Activated T-helper 17 cell treated with anti-CD3 and anti-CD28 coated beads, Interleukin-2, amount 50 U/mL, for 72 hours (primary cell): ENCODE results near the gene ZNF652. TPM values are rescaled to one million over a fixed set of nuclear protein-coding genes. Genes with fewer than 3 reads are reported as not detected.
"Not testable (repeated sequence)": the region's sequence is repeated elsewhere in the genome, so short reads cannot be mapped to it uniquely, and the experiment has no call there.

Source experiments
- ATAC-seq: fragments of 150-1000 bp; cut with Tn5 transposase; replicated peaks from 2 replicates; pipeline ENCODE4 v1.10.0; 2021; ENCODE audit warnings: mild to moderate bottlenecking, moderate library complexity
- H3K27ac Mint-ChIP-seq: one replicate; pipeline ENCODE4 v1.8.0; 2022; ENCODE audit warnings: mixed read lengths
- H3K27me3 Mint-ChIP-seq: one replicate; pipeline ENCODE4 v1.8.0; 2022; ENCODE audit warnings: mixed read lengths
- H3K36me3 Mint-ChIP-seq: one replicate; pipeline ENCODE4 v1.8.0; 2022; ENCODE audit warnings: low read depth, mild to moderate bottlenecking, mixed read lengths
- H3K4me1 Mint-ChIP-seq: one replicate; pipeline ENCODE4 v1.8.0; 2022; ENCODE audit warnings: mixed read lengths
- H3K4me3 Mint-ChIP-seq: one replicate; pipeline ENCODE4 v1.8.0; 2022; ENCODE audit warnings: mild to moderate bottlenecking, mixed read lengths
- H3K9me3 Mint-ChIP-seq: one replicate; pipeline ENCODE4 v1.8.0; 2022; ENCODE audit warnings: mixed read lengths
- total RNA-seq, 2 donors: library from RNA; stranded (reverse); gene quantifications; one replicate each; pipeline ENCODE4 v1.2.3, GENCODE V29; 2022

Gene ZNF652
- total RNA-seq, 2 donors from 2014 or later, result 10.7 to 13.1 TPM

DNA sequence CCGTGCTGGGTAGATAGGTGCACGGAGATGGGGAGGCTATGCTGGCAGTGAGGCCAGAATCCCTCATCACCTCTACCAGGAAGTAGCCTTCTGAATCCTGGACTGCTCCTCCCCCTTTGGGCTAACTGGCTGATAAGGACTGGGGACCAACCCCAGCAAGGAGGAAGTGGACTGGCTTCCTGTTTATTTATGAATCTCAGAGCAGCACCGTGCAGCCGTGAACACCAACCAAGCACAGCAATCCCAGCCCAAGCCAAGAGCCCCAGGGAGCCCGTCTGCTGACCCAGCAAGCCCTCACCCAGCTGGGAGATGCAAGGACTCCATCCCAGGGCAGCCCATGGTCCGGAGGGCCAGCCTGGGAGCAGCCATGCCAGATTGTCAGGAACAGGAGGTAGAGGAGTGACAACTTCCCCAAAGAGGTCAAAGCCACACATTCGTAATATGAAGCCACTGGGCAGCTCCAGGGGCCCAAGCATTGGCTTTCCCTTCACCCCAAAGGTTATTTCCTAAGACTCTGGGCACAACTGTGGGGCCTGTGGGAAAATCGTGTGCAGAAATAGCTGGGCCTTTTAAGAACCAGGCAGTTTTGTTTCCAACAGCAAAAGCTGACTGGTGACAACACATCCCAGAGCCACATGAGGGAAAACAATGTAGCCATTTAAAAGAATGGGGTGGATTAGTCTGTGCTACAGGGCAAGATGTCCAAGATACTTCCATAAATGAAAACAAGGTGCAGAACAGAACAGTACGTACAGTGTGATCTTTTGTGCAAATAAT, 28.7 kb upstream of the ZNF652 start:
- Mint-ChIP-seq H3K36me3 (no peaks in the 10 kb centered on the region), H3K4me1 (peaks cover 45% of the 10 kb centered on the region), H3K9me3 (no peaks in the 10 kb centered on the region), H3K27ac (peak overlapping the region; percentile 93), H3K4me3 (peak overlapping the region; percentile 81), H3K27me3 (no peaks in the 10 kb centered on the region)
- peak; percentile 25 for ATAC-seq

DNA sequence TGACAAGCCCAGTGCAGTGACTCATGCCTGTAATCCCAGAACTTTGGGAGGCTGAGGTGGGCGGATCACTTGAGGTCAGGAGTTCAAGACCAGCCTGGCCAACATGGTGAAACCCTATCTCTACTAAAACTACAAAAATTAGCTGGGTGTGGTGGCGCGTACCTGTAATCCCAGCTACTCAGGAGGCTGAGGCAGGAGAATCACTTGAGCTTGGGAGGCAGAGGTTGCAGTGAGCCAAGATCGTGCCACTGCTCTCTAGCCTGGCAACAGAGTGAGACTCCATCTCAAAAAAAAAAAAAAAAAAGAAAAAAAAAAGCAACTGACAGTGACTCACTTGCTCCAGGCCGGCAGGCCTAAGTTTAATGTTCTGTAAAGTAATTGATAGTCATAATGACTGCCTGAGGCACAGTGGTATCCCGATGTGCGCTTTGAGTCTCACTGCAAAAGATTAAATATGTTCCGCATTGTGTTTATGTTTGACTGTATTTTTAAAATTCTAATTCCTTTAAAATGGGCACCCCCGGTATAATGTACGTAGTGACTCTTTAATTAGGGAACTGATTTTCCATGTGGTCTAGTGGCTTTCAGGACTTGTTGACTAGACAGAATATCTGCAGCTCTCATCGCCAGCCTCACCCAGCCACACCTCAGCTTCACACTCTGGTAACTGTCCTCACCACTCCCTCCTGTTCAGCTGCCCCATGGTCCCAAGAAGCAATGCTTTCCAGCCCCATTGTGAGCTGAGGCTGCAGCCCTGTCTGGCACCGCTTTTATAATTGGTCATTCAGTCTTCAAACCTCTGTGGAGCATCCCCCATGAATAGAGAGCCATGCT, 27.7 kb upstream of the ZNF652 start:
- Mint-ChIP-seq H3K4me3 (peak overlapping the region; percentile 81), H3K27ac (peak overlapping the region; percentile 93), H3K4me1 (peaks cover 40% of the 10 kb centered on the region)
- not testable (repeated sequence) for H3K36me3 Mint-ChIP-seq, H3K9me3 Mint-ChIP-seq, H3K27me3 Mint-ChIP-seq
- peak; percentile 51 for ATAC-seq

DNA sequence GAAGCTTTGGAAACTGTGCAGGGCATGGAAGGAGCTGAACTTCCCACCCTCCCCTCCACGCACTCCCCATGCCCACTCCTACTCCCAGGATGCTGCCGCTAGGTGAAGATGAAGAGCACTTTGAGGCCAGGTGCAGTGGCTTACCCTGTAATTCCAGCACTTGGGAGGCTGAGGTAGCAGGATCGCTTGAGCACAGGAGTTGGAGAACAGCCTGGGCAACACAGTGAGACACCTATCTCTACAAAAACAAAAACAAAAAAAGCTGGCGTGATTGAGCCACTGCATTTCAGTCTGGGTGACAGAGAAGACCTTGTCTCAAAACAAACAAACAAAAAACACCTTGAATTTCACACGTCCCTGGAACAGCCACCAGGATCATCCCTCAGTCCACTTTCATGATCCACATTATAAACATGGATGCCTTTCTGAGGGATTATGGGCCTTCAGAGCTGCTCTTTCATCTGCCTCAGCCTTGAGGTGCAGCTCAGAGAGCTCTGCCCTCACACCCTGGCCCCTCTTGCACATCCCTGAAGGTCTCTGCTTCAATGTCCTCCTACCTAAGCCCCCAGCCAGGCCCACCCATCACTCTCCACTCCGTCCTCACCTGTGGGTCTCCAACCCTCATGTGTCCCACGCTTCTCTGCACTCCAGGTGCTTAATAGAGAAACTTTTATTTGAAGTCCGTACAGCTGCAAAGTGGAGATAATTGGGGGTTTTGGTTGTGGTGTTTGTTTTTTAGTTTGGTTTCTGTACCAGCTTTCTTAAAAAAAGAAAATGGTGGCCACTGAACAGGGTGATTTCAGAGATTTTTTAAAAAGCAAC, 26.9 kb upstream of the ZNF652 start:
- Mint-ChIP-seq H3K36me3 (no peaks in the 10 kb centered on the region), H3K27ac (peak overlapping the region; percentile 92), H3K27me3 (no peaks in the 10 kb centered on the region), H3K4me3 (peak overlapping the region; percentile 81), H3K9me3 (no peaks in the 10 kb centered on the region), H3K4me1 (peaks cover 41% of the 10 kb centered on the region)
- ATAC-seq, result no peak

DNA sequence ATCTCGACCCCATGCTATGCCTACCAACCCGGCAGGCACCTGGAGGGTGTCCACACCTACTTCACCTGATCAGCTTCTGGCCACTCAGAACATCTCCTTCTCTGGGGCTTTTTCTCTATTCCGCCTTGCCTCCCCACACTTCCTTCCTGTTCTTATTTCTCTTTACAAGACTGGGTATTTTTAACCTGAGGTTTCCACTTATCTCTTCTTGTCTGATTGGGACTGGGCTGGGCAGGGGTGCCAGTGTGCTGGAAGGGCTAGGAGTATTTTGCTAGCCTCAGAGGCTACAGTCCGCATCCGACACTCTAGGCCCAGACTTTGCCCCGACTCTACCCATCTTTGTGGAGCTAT, 26.2 kb upstream of the ZNF652 start:
- ATAC-seq, result peak; percentile 57
- Mint-ChIP-seq H3K27me3 (no peaks in the 10 kb centered on the region), H3K4me3 (peak overlapping the region; percentile 81), H3K27ac (peak overlapping the region; percentile 92), H3K4me1 (peaks cover 40% of the 10 kb centered on the region), H3K9me3 (no peaks in the 10 kb centered on the region), H3K36me3 (no peaks in the 10 kb centered on the region)

DNA sequence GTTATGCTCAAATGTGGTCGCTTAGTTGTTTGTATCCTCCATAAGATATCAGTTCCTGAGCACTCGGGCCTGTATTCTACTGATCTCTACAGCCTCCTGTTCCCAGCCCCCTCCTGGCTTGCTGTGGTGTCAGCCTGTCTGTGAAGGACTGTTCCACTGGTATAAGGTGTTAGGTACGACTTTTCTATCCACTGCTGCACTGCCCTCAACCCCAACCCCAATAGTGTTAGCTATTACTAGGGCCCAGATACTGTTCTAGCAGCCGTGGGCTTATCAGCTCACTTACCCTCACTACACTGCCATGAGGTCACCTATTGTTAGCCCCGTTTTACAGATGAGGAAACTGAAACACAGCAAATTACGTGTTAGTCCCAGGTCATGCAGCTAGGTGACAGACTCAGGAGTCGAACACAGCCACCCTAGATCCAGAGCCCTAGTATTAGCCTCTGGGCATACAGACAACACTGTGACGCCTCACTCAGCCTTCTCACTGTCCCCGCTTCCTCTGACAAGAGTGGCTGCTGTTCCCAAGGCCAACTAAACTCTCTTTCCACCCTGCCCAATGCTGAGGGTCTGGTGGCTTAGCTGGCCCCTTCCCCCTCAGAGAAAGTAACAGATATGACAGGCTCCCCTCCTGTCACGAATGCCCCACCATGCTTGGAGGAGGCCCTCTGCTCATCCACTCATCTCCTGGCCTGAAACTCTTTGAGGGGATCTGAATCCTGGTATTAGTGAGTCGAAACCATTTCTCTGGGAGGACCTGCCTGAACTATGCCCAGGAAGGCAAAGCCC, 25.6 kb upstream of the ZNF652 start:
- Mint-ChIP-seq H3K36me3 (no peaks in the 10 kb centered on the region), H3K27ac (peak overlapping the region; percentile 92), H3K4me1 (peaks cover 40% of the 10 kb centered on the region), H3K9me3 (no peaks in the 10 kb centered on the region), H3K27me3 (no peaks in the 10 kb centered on the region), H3K4me3 (peak overlapping the region; percentile 81)
- peak; percentile 53 for ATAC-seq

DNA sequence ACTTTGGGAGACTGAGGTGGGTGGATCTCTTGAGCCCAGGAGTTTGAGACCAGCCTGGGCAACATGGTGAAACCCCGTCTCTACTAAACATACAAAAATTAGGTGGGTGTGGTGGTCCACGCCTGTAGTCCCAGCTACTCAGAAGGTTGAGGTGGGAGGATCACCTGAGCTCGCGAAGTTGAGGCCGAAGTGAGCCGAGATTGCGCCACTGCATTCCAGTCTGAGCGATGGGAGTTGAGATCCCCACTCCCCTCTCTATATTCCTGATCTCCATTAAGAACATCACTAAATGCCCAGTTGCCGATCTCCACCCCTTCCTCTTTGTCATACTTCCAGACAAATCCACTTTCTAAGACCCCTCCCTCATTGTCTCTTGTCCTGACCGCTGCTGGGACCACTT, 24.3 kb upstream of the ZNF652 start:
- no peak overlapping the region for H3K27ac Mint-ChIP-seq
- no peaks in the 10 kb centered on the region for H3K36me3 Mint-ChIP-seq
- H3K9me3 Mint-ChIP-seq, result no peaks in the 10 kb centered on the region
- H3K27me3 Mint-ChIP-seq, result no peaks in the 10 kb centered on the region
- no peak overlapping the region for H3K4me3 Mint-ChIP-seq
- no peak for ATAC-seq
- peaks cover 46% of the 10 kb centered on the region for H3K4me1 Mint-ChIP-seq

DNA sequence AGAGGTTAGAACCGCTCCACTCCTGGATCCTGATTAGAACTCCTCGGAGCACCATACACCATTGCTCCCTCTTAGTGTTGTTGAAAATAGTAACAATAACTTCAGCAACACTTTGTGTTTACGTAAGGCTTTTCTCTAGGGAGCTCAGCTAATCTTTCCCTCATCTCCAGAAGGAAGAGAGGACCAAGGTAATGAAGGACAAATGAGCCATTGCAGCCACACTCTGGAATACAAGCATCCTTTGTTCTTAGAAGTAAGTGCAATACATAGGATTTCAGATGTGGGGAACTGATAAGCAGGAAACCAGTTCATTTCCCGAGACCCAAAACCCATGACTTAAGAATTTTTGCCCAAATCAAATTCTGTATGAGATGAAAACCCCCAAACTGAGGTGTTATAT, 22.9 kb upstream of the ZNF652 start:
- no peak overlapping the region for H3K27ac Mint-ChIP-seq
- H3K9me3 Mint-ChIP-seq, result no peaks in the 10 kb centered on the region
- no peak overlapping the region for H3K4me3 Mint-ChIP-seq
- no peak for ATAC-seq
- H3K36me3 Mint-ChIP-seq, result no peaks in the 10 kb centered on the region
- H3K27me3 Mint-ChIP-seq, result no peaks in the 10 kb centered on the region
- peaks cover 34% of the 10 kb centered on the region for H3K4me1 Mint-ChIP-seq

DNA sequence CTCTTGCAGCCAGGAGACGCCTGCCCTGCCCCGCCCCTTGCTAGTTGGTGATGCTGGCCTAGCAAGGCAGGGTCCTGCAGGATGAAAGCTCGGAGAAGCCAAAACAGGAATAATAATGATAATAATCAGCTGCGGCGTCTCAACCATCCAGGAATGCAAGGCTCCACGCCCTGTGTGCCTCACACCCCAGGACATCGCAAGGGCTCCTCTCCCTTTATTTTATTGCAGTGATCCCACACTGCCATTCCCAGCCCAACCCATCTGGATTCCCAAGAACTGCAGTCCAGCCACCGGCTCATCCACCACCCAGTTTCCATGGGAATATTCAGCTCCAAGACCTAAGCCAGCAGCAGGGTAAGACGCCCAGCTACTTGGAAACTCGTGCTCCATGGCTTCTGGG, 21.0 kb upstream of the ZNF652 start:
- Mint-ChIP-seq H3K4me3 (no peak overlapping the region), H3K36me3 (no peaks in the 10 kb centered on the region), H3K9me3 (peaks cover 4% of the 10 kb centered on the region), H3K27ac (no peak overlapping the region), H3K4me1 (peaks cover 21% of the 10 kb centered on the region), H3K27me3 (no peaks in the 10 kb centered on the region)
- ATAC-seq, result no peak

DNA sequence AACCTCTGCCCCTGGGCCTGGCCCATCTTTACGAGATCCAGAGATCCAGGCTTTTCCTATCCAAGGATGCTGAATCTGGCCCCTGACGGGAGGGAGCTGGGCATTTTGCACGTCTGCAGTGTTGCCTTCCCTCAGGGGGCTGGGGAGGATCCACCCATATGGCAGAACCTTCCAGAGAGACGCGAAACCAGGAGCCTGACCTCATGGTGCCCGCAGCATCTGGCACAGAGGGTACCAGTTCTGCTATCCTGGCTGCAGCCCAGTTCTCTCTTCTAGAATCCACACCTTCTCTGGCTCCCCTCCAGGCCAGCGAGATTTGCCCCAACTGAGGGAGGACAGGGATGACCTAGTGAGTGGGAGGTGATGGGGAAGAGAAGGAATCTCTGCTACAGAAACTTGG, 20.5 kb upstream of the ZNF652 start:
- Mint-ChIP-seq H3K4me1 (peaks cover 16% of the 10 kb centered on the region), H3K36me3 (no peaks in the 10 kb centered on the region), H3K27ac (peak overlapping the region; percentile 68), H3K27me3 (no peaks in the 10 kb centered on the region), H3K9me3 (peaks cover 4% of the 10 kb centered on the region), H3K4me3 (no peak overlapping the region)
- ATAC-seq, result no peak

DNA sequence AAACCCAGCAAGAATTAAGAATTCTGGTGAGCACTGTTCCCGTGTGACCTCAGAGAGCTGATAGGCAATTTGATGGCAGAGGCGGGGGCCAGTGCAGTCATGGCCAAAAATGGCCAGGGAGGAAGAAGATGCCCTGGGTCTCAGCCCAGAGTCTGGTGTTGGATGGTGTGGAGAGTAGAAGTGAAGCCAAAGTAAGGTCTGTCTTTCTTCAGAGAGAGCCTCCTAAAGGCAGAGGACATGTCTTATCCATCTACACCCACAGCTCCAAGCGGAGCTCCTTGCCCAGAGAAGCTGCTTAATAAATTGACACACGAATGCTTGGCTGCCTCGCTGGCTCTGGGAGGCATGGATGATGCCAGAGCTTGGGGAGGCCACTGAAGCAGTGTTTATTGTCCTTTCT, 19.7 kb upstream of the ZNF652 start:
- ATAC-seq, result no peak
- H3K27ac Mint-ChIP-seq, result no peak overlapping the region

DNA sequence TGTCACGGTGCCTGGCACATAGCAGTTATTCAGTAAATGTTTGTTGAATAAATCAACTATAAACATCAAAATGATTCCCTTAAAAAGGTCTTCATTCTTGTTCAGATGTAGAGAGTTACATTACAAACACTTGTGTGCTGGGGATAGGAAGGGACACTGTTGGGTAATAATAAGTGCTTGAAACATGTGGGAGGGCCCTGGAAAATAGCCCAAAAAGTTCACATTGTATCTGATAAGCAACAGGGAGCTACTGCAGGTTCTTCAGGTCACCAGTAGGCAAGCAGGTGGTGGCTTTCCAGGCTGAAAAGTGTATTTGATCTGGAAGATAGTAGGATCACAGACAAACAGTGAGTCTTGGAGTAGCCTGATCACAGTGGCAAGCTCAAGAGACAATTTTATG, 19.0 kb upstream of the ZNF652 start:
- peaks cover 4% of the 10 kb centered on the region for H3K9me3 Mint-ChIP-seq
- H3K4me1 Mint-ChIP-seq, result peaks cover 12% of the 10 kb centered on the region
- H3K36me3 Mint-ChIP-seq, result no peaks in the 10 kb centered on the region
- H3K27ac Mint-ChIP-seq, result no peak overlapping the region
- no peak for ATAC-seq
- no peaks in the 10 kb centered on the region for H3K27me3 Mint-ChIP-seq
- H3K4me3 Mint-ChIP-seq, result no peak overlapping the region

More for the DNA sequence above, 19.7 kb upstream of the ZNF652 start:
- peaks cover 4% of the 10 kb centered on the region for H3K9me3 Mint-ChIP-seq
- H3K36me3 Mint-ChIP-seq, result no peaks in the 10 kb centered on the region
- H3K4me3 Mint-ChIP-seq, result no peak overlapping the region
- H3K4me1 Mint-ChIP-seq, result peaks cover 12% of the 10 kb centered on the region
- no peaks in the 10 kb centered on the region for H3K27me3 Mint-ChIP-seq

DNA sequence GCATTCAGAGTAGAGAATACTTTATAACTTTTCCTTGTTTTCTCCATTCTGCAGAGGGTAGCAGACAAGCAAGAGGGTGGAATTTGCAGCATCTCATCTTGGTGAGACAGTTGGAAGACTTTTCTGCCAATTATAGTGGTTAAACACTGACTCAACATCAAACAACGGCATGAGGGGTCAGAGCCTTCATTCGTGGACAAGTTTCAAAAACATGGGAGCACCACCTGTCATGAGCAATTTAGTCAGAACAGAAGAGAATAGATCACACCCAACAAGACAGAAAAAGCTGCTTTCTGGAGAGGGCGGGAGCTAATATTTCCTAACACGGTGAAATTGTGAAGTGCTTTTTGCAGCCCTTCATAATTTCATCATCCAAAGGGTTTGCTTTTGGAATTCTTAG, 17.9 kb upstream of the ZNF652 start:
- Mint-ChIP-seq H3K4me1 (peaks cover 12% of the 10 kb centered on the region), H3K9me3 (peaks cover 4% of the 10 kb centered on the region), H3K27me3 (no peaks in the 10 kb centered on the region), H3K4me3 (no peak overlapping the region), H3K36me3 (no peaks in the 10 kb centered on the region), H3K27ac (no peak overlapping the region)
- ATAC-seq, result no peak

DNA sequence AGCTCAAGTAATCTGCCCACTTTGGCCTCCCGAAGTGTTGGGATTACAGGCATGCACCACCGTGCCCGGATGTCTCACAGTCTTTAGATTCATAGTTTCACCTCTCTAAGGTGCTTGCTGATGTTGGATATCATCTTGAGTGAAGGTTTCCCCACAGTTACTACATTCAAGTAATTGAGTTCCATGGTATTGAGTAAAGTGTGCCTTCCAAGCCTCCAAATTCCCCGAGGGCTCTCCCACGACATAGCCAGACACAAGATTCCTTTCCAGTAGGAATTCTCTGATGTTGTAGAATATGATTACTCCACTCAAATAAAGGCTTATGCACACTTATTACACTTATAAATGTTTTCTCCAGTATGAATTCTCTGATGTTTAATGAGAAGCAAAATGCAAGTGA, 16.3 kb upstream of the ZNF652 start:
- no peaks in the 10 kb centered on the region for H3K36me3 Mint-ChIP-seq
- H3K4me1 Mint-ChIP-seq, result peaks cover 9% of the 10 kb centered on the region
- H3K9me3 Mint-ChIP-seq, result peaks cover 4% of the 10 kb centered on the region
- H3K27me3 Mint-ChIP-seq, result no peaks in the 10 kb centered on the region
- H3K4me3 Mint-ChIP-seq, result no peak overlapping the region
- ATAC-seq, result no peak
- no peak overlapping the region for H3K27ac Mint-ChIP-seq

DNA sequence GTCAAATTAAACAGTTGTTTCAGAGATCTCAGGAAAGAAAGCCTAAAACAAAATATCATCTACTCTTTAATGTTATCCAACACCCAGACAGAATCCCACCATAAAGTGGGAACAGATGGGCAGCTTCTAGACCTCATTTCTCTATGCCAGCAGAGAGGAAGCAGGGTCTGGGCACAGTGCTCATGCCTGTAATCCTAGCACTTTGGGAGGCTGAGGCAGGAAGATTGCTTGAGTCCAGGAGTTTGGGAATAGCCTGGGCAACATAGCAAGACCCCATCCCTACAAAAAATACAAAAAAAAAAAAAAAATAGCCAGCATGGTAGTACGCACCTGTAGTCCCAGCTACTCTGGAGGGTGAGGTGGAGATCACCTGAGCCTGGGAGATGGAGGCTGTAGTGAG, 13.5 kb upstream of the ZNF652 start:
- ATAC-seq, result no peak
- H3K36me3 Mint-ChIP-seq, result no peaks in the 10 kb centered on the region

More for the DNA sequence above, 13.5 kb upstream of the ZNF652 start:
- H3K27ac Mint-ChIP-seq, result no peak overlapping the region
- peaks cover 4% of the 10 kb centered on the region for H3K4me1 Mint-ChIP-seq
- H3K27me3 Mint-ChIP-seq, result no peaks in the 10 kb centered on the region
- H3K9me3 Mint-ChIP-seq, result peaks cover 4% of the 10 kb centered on the region
- H3K4me3 Mint-ChIP-seq, result no peak overlapping the region
